Keratinocyte (primary cell): Measurements from ENCODE around the gene HBG2. TPM values are rescaled to one million over a fixed set of nuclear protein-coding genes. Genes with fewer than 3 reads are reported as not detected.
A peak's percentile ranks its signal among the peaks of the same experiment; 100 is the strongest.

Source experiments
- DNase-seq: peaks from one replicate; pipeline ENCODE4 v3.0.0-alpha.2; 2011; ENCODE audit warnings: low read depth, missing footprints, low spot score
- FAIRE-seq: peaks from 2 replicates; lab custom pipeline; 2011; peaks lifted over from hg19 to GRCh38; lab: Jason Lieb, UNC
- H2AFZ ChIP-seq: 2 replicates; pipeline ENCODE4 v1.6.0; 2012; ENCODE audit warnings: low read length, control low read depth, inconsistent platforms; ENCODE audit not compliant: control insufficient read depth
- H3K27ac ChIP-seq: 2 replicates; pipeline ENCODE4 v1.5.1; 2011; ENCODE audit warnings: low read length; ENCODE audit not compliant: control insufficient read depth, insufficient read depth
- H3K27me3 ChIP-seq: 3 replicates; pipeline ENCODE4 v1.6.0; 2011; ENCODE audit warnings: low read length; ENCODE audit not compliant: control insufficient read depth, insufficient read depth; ENCODE audit errors: extremely low read depth
- H3K36me3 ChIP-seq, 2 experiments: 2 replicates in 1 of 2; 3 replicates in 1 of 2; pipeline ENCODE4 v1.5.1; 2011; ENCODE audit warnings: low read length in 2 of 2, mild to moderate bottlenecking in 1 of 2; ENCODE audit not compliant: control insufficient read depth in 2 of 2, insufficient read depth in 2 of 2; ENCODE audit errors: extremely low read depth in 1 of 2
- H3K4me1 ChIP-seq: 3 replicates; pipeline ENCODE4 v1.5.1; 2011; ENCODE audit warnings: low read length; ENCODE audit not compliant: control insufficient read depth, insufficient read depth; ENCODE audit errors: extremely low read depth
- H3K4me2 ChIP-seq: 3 replicates; pipeline ENCODE4 v1.6.0; 2011; ENCODE audit warnings: low read depth, low read length; ENCODE audit not compliant: control insufficient read depth, insufficient read depth; ENCODE audit errors: extremely low read depth
- H3K4me3 ChIP-seq, 3 experiments: fragments of 200-600 bp in 1 of 3; sonication (generic) in 1 of 3; 2 replicates in 2 of 3; 3 replicates in 1 of 3; pipeline ENCODE4 v1.5.1; 2011 to 2016; ENCODE audit warnings: low read length in 3 of 3, mild to moderate bottlenecking in 3 of 3, control low read depth in 2 of 3, inconsistent platforms in 1 of 3, low read depth in 1 of 3, mixed read lengths in 1 of 3, mixed run types in 1 of 3, moderate library complexity in 1 of 3; ENCODE audit not compliant: control insufficient read depth in 2 of 3, insufficient read depth in 2 of 3; ENCODE audit errors: extremely low read depth in 1 of 3
- H3K79me2 ChIP-seq: 2 replicates; pipeline ENCODE4 v1.6.0; 2012; ENCODE audit warnings: low read length; ENCODE audit not compliant: control insufficient read depth, insufficient read depth
- H3K9ac ChIP-seq: 3 replicates; pipeline ENCODE4 v1.6.0; 2011; ENCODE audit warnings: low read length; ENCODE audit not compliant: control insufficient read depth, insufficient read depth; ENCODE audit errors: extremely low read depth
- H3K9me1 ChIP-seq: 3 replicates; pipeline ENCODE4 v1.6.0; 2011; ENCODE audit warnings: low read length; ENCODE audit not compliant: control insufficient read depth, insufficient read depth; ENCODE audit errors: extremely low read depth
- H3K9me3 ChIP-seq: 2 replicates; pipeline ENCODE4 v1.5.1; 2012; ENCODE audit warnings: low read depth, low read length; ENCODE audit not compliant: control insufficient read depth
- H4K20me1 ChIP-seq: 3 replicates; pipeline ENCODE4 v1.6.0; 2011; ENCODE audit warnings: low read length; ENCODE audit not compliant: control insufficient read depth, insufficient read depth; ENCODE audit errors: extremely low read depth
- EZH2 ChIP-seq: IDR thresholded peaks from one replicate; pipeline ENCODE4 v1.6.1; 2012; ENCODE audit warnings: inconsistent platforms, mild to moderate bottlenecking, low read length, moderate library complexity
- dilution Hi-C: fragments of 300-500 bp; cut with MboI; formaldehyde crosslinking; loops from one replicate; pipeline ENCODE4 v1.7.0; 2020; ENCODE audit warnings: low sequenced_read_pairs; ENCODE audit not compliant: extremely low pct_ligation_motif_present
- polyA plus RNA-seq, 5 experiments: library from polyadenylated mRNA; depleted of rRNA in 3 of 5; stranded (reverse) in 3 of 5; stranded (forward) in 1 of 5; unstranded in 1 of 5; fragments of >200 nt; gene quantifications; 1 replicate in 1 of 5; 2 replicates in 3 of 5; 3 replicates in 1 of 5; pipeline versions ENCODE4 v1.2.1 to v1.2.3, GENCODE V29; 2011 to 2012; ENCODE audit warnings: missing spikeins in 2 of 5, low read depth in 1 of 5, low replicate concordance in 1 of 5
- TF ChIP-seq, protein P1 (sequence below), 3 experiments: IDR thresholded peaks in 1 of 3; conservative IDR thresholded peaks in 1 of 3; optimal IDR thresholded peaks in 1 of 3; 2 replicates in 2 of 3; 3 replicates in 1 of 3; pipeline versions ENCODE3 to v1.5.1; 2011; ENCODE audit warnings: low read length in 3 of 3, mild to moderate bottlenecking in 3 of 3, moderate library complexity in 2 of 3, control low read depth in 1 of 3, inconsistent platforms in 1 of 3; ENCODE audit not compliant: insufficient read depth in 2 of 3; ENCODE audit errors: extremely low read depth in 1 of 3

HBG2 gene
- polyA plus RNA-seq, 1 donor (not counting 4 experiments of a cell fraction or from before 2014, with no cell fraction given) = 0.73 TPM

DNA sequence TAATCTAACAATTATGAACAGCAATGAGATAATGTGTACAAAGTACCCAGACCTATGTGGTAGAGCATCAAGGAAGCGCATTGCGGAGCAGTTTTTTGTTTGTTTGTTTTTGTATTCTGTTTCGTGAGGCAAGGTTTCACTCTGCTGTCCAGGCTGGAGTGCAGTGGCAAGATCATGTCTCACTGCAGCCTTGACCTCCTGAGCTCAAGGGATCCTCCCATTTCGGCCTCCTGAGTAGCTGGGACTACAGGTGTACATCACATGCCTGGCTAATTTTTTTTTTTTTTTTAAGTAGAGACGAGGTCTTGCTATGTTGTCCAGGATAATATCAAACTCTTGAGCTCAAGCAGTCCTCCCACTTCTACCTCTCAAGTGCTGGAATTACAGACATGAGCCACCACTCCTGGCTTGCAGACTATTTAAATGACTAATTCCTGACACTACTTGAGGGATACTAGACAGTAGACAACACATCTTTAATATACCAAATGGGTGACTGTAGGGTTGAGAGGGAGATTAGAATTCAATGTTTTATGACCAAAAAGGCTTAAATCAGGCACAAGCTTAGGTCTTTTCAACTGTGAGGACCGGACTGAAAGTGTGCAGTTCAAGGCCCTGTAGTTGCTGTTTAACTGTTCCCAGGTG, 34.4 kb upstream of the HBG2 start:
- Histone ChIP-seq H3K79me2 (no peaks in the 10 kb centered on the region), H3K27ac (no peak overlapping the region), H3K9me3 (no peaks in the 10 kb centered on the region), H3K4me3 (no peak overlapping the region), H3K27me3 (no peaks in the 10 kb centered on the region), H2AFZ (peak overlapping the region; percentile 49), H3K9ac (no peak overlapping the region), H3K36me3 (no peaks in the 10 kb centered on the region), H4K20me1 (no peaks in the 10 kb centered on the region), H3K4me1 (peaks cover 20% of the 10 kb centered on the region), H3K9me1 (no peaks in the 10 kb centered on the region), H3K4me2 (no peak overlapping the region)
- FAIRE-seq = no peak
- dilution Hi-C loops = no loop called here
- TF ChIP-seq EZH2 = no peak
- TF ChIP-seq, protein P1, sequence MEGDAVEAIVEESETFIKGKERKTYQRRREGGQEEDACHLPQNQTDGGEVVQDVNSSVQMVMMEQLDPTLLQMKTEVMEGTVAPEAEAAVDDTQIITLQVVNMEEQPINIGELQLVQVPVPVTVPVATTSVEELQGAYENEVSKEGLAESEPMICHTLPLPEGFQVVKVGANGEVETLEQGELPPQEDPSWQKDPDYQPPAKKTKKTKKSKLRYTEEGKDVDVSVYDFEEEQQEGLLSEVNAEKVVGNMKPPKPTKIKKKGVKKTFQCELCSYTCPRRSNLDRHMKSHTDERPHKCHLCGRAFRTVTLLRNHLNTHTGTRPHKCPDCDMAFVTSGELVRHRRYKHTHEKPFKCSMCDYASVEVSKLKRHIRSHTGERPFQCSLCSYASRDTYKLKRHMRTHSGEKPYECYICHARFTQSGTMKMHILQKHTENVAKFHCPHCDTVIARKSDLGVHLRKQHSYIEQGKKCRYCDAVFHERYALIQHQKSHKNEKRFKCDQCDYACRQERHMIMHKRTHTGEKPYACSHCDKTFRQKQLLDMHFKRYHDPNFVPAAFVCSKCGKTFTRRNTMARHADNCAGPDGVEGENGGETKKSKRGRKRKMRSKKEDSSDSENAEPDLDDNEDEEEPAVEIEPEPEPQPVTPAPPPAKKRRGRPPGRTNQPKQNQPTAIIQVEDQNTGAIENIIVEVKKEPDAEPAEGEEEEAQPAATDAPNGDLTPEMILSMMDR (optimal IDR thresholded peaks at IDR 0.05 in 1 of 3, IDR thresholded peaks at IDR 0.05 in 1 of 3, conservative IDR thresholded peaks at IDR 0.05 in 1 of 3; ENCODE audit: extremely low read depth in 1 of 3, insufficient read depth in 2 of 3, low read length in 3 of 3) = no peak
- no peak for DNase-seq

- Histone ChIP-seq H3K9ac (no peak overlapping the region), H2AFZ (no peak overlapping the region), H3K27ac (no peak overlapping the region), H3K4me2 (no peak overlapping the region), H3K9me1 (no peaks in the 10 kb centered on the region), H4K20me1 (no peaks in the 10 kb centered on the region), H3K27me3 (no peaks in the 10 kb centered on the region), H3K4me1 (peaks cover 20% of the 10 kb centered on the region), H3K36me3 (no peaks in the 10 kb centered on the region), H3K79me2 (no peaks in the 10 kb centered on the region), H3K9me3 (no peaks in the 10 kb centered on the region), H3K4me3 (no peak overlapping the region)
- no peak for TF ChIP-seq EZH2
- TF ChIP-seq, protein P1 (optimal IDR thresholded peaks at IDR 0.05 in 1 of 3, IDR thresholded peaks at IDR 0.05 in 1 of 3, conservative IDR thresholded peaks at IDR 0.05 in 1 of 3; ENCODE audit: extremely low read depth in 1 of 3, insufficient read depth in 2 of 3, low read length in 3 of 3) = no peak
- DNase-seq (no peak), FAIRE-seq (no peak)
- dilution Hi-C loops = no loop called here
Measured at GRCh38 chr11:5288108-5288905, 33.7 kb upstream of the HBG2 start.
